DOHH2 (cell line): ENCODE measurements around the gene TADA2B.

Experiments
- H3F3A ChIP-seq: fragments of 200-600 bp; sonication (generic), shearing (Covaris generic); 2 replicates; pipeline ENCODE4 v1.6.0; 2016; ENCODE audit warnings: antibody characterized with exemption, mild to moderate bottlenecking; ENCODE audit not compliant: control insufficient read depth, insufficient read depth
- H3K27ac ChIP-seq: fragments of 200-600 bp; sonication (generic); 2 replicates; pipeline ENCODE4 v1.5.1; 2014; ENCODE audit warnings: low read depth, mild to moderate bottlenecking, low read length, moderate library complexity
- H3K27me3 ChIP-seq: fragments of 200-600 bp; sonication (generic); 2 replicates; pipeline ENCODE4 v1.6.1; 2014; ENCODE audit warnings: mild to moderate bottlenecking, low read length, mixed read lengths; ENCODE audit not compliant: control insufficient read depth
- H3K36me3 ChIP-seq: fragments of 200-600 bp; sonication (generic); 2 replicates; pipeline ENCODE4 v1.6.1; 2014; ENCODE audit warnings: mild to moderate bottlenecking, low read length, moderate library complexity, mixed read lengths; ENCODE audit not compliant: control insufficient read depth
- H3K4me1 ChIP-seq: fragments of 200-600 bp; sonication (generic); 2 replicates; pipeline ENCODE4 v1.6.1; 2014; ENCODE audit warnings: mild to moderate bottlenecking, low read length, mixed read lengths; ENCODE audit not compliant: control insufficient read depth
- H3K4me2 ChIP-seq: fragments of 200-600 bp; sonication (generic); 2 replicates; pipeline ENCODE4 v1.6.0; 2014; ENCODE audit warnings: mild to moderate bottlenecking, low read length, moderate library complexity
- H3K4me3 ChIP-seq: fragments of 200-600 bp; sonication (generic); 2 replicates; pipeline ENCODE4 v1.5.1; 2014; ENCODE audit warnings: mild to moderate bottlenecking, low read length, mixed read lengths
- H3K79me2 ChIP-seq: fragments of 200-600 bp; sonication (generic); 2 replicates; pipeline ENCODE4 v1.6.1; 2014; ENCODE audit warnings: mild to moderate bottlenecking, low read length, mixed read lengths; ENCODE audit not compliant: control insufficient read depth
- H3K9me2 ChIP-seq: fragments of 200-600 bp; sonication (generic); replicated peaks from 2 replicates; pipeline ENCODE4 v1.6.1; 2014; ENCODE audit warnings: mild to moderate bottlenecking, low read length, mixed read lengths; ENCODE audit not compliant: control insufficient read depth
- H3K9me3 ChIP-seq: fragments of 200-600 bp; sonication (generic); 2 replicates; pipeline ENCODE4 v1.6.1; 2014; ENCODE audit warnings: antibody characterized with exemption, low read length, mixed read lengths; ENCODE audit not compliant: control insufficient read depth, insufficient read depth
- H4K20me1 ChIP-seq: fragments of 200-600 bp; sonication (generic); 2 replicates; pipeline ENCODE4 v1.6.0; 2014; ENCODE audit warnings: low read depth, mild to moderate bottlenecking, antibody characterized with exemption, low read length, moderate library complexity; ENCODE audit not compliant: control insufficient read depth, insufficient read depth
- CTCF ChIP-seq: fragments of 200-600 bp; sonication (generic); IDR thresholded peaks from one replicate; pipeline ENCODE4 v1.5.1; 2014; ENCODE audit warnings: antibody characterized with exemption, mild to moderate bottlenecking, low read depth, low read length; ENCODE audit not compliant: poor library complexity, severe bottlenecking
- EZH2phosphoT487 ChIP-seq: fragments of 200-600 bp; sonication (generic); IDR thresholded peaks from 2 replicates; pipeline ENCODE4 v1.6.1; 2017; ENCODE audit warnings: borderline replicate concordance, mild to moderate bottlenecking, antibody characterized with exemption, low read length, moderate library complexity, mixed read lengths

TADA2B gene

GRCh38 chr4:7030856-7031255 lies 12.3 kb upstream of the TADA2B start:
- TF ChIP-seq CTCF, result no peak
- TF ChIP-seq EZH2phosphoT487, result no peak
- H3K79me2 ChIP-seq, result no peaks in the 10 kb centered on the region
- peaks cover 55% of the 10 kb centered on the region for H3K36me3 ChIP-seq
- H3F3A ChIP-seq, result no peaks in the 10 kb centered on the region; the same call in 1 of the 2 replicates
- H3K9me3 ChIP-seq, result no peaks in the 10 kb centered on the region
- H3K9me2 ChIP-seq, result no peaks in the 10 kb centered on the region
- no peak overlapping the region for H3K27ac ChIP-seq
- no peaks in the 10 kb centered on the region for H3K4me1 ChIP-seq
- no peaks in the 10 kb centered on the region for H3K27me3 ChIP-seq
- no peak overlapping the region for H3K4me3 ChIP-seq
- H3K4me2 ChIP-seq, result no peak overlapping the region
- H4K20me1 ChIP-seq, result peaks cover 3% of the 10 kb centered on the region; the same call in 1 of the 2 replicates

- TF ChIP-seq CTCF, result no peak
- no peak for TF ChIP-seq EZH2phosphoT487
- H3K79me2 ChIP-seq, result no peaks in the 10 kb centered on the region
- H3K9me3 ChIP-seq, result no peaks in the 10 kb centered on the region
- peaks cover 47% of the 10 kb centered on the region for H3K36me3 ChIP-seq
- H3K4me1 ChIP-seq, result no peaks in the 10 kb centered on the region
- no peak overlapping the region for H3K4me2 ChIP-seq
- no peaks in the 10 kb centered on the region for H3K9me2 ChIP-seq
- H3K27ac ChIP-seq, result no peak overlapping the region
- no peaks in the 10 kb centered on the region; the same call in 1 of the 2 replicates for H3F3A ChIP-seq
- H4K20me1 ChIP-seq, result peaks cover 3% of the 10 kb centered on the region; the same call in 1 of the 2 replicates
- H3K4me3 ChIP-seq, result no peak overlapping the region
- no peaks in the 10 kb centered on the region for H3K27me3 ChIP-seq
Observed at GRCh38 chr4:7031558-7032449, 11.4 kb upstream of the TADA2B start.

GRCh38 chr4:7032596-7032995 lies 10.6 kb upstream of the TADA2B start:
- no peaks in the 10 kb centered on the region for H3K9me3 ChIP-seq
- H3K4me2 ChIP-seq, result no peak overlapping the region
- no peaks in the 10 kb centered on the region for H3K4me1 ChIP-seq
- no peaks in the 10 kb centered on the region for H3K9me2 ChIP-seq
- TF ChIP-seq CTCF (no peak), EZH2phosphoT487 (no peak)
- no peaks in the 10 kb centered on the region; the same call in 1 of the 2 replicates for H3F3A ChIP-seq
- H3K27me3 ChIP-seq, result no peaks in the 10 kb centered on the region
- H4K20me1 ChIP-seq, result peaks cover 3% of the 10 kb centered on the region; the same call in 1 of the 2 replicates
- peaks cover 41% of the 10 kb centered on the region for H3K36me3 ChIP-seq
- H3K79me2 ChIP-seq, result no peaks in the 10 kb centered on the region
- H3K27ac ChIP-seq, result no peak overlapping the region
- no peak overlapping the region for H3K4me3 ChIP-seq
